ENCODE data around the gene SNX9. TPM values are rescaled to one million over a fixed set of nuclear protein-coding genes. Genes with fewer than 3 reads are reported as not detected.
A peak's percentile ranks its signal among the peaks of the same experiment; 100 is the strongest.

The SNX9 gene
- total RNA-seq, 1 donor from 2014 or later, result 65.0 TPM

- H3K27me3 Mint-ChIP-seq (ENCODE audit: unreplicated experiment), result no peaks in the 10 kb centered on the region
- H3K27ac Mint-ChIP-seq (ENCODE audit: unreplicated experiment), result no peak overlapping the region
- no peak for TF ChIP-seq CTCF (IDR thresholded peaks at IDR 0.05)
- peaks cover 13% of the 10 kb centered on the region for H3K4me1 Mint-ChIP-seq (ENCODE audit: unreplicated experiment)
- H3K4me3 Mint-ChIP-seq (ENCODE audit: unreplicated experiment), result no peak overlapping the region
- peaks cover 57% of the 10 kb centered on the region for H3K36me3 Mint-ChIP-seq (ENCODE audit: unreplicated experiment)
- H3K9me3 Mint-ChIP-seq (ENCODE audit: unreplicated experiment), result peaks cover 3% of the 10 kb centered on the region
- no peak for DNase-seq (ENCODE audit: extremely low spot score, unreplicated experiment)
Measured at GRCh38 chr6:157879034-157879872, 56.2 kb downstream of the SNX9 start.

- H3K27ac Mint-ChIP-seq (ENCODE audit: unreplicated experiment), result peak overlapping the region; percentile 1
- peaks cover 3% of the 10 kb centered on the region for H3K9me3 Mint-ChIP-seq (ENCODE audit: unreplicated experiment)
- no peak for DNase-seq (ENCODE audit: extremely low spot score, unreplicated experiment)
- no peak for TF ChIP-seq CTCF (IDR thresholded peaks at IDR 0.05)
- H3K4me1 Mint-ChIP-seq (ENCODE audit: unreplicated experiment), result peaks cover 13% of the 10 kb centered on the region
- no peak overlapping the region for H3K4me3 Mint-ChIP-seq (ENCODE audit: unreplicated experiment)
- H3K36me3 Mint-ChIP-seq (ENCODE audit: unreplicated experiment), result peaks cover 51% of the 10 kb centered on the region
- H3K27me3 Mint-ChIP-seq (ENCODE audit: unreplicated experiment), result no peaks in the 10 kb centered on the region
Measured at GRCh38 chr6:157879873-157880254, 56.8 kb downstream of the SNX9 start.

- Mint-ChIP-seq H3K36me3 (ENCODE audit: unreplicated experiment) (peaks cover 49% of the 10 kb centered on the region), H3K27ac (ENCODE audit: unreplicated experiment) (peak overlapping the region; percentile 1), H3K27me3 (ENCODE audit: unreplicated experiment) (no peaks in the 10 kb centered on the region), H3K4me1 (ENCODE audit: unreplicated experiment) (peaks cover 13% of the 10 kb centered on the region), H3K9me3 (ENCODE audit: unreplicated experiment) (peaks cover 3% of the 10 kb centered on the region), H3K4me3 (ENCODE audit: unreplicated experiment) (no peak overlapping the region)
- no peak for TF ChIP-seq CTCF (IDR thresholded peaks at IDR 0.05)
- DNase-seq (ENCODE audit: extremely low spot score, unreplicated experiment), result no peak
Measured at GRCh38 chr6:157880534-157880933, 57.5 kb downstream of the SNX9 start.

GRCh38 chr6:157881342-157881741 is 58.3 kb downstream of the SNX9 start:
- H3K9me3 Mint-ChIP-seq (ENCODE audit: unreplicated experiment), result peaks cover 3% of the 10 kb centered on the region
- TF ChIP-seq CTCF (IDR thresholded peaks at IDR 0.05), result no peak
- no peaks in the 10 kb centered on the region for H3K27me3 Mint-ChIP-seq (ENCODE audit: unreplicated experiment)
- no peak for DNase-seq (ENCODE audit: extremely low spot score, unreplicated experiment)
- no peak overlapping the region for H3K4me3 Mint-ChIP-seq (ENCODE audit: unreplicated experiment)
- H3K36me3 Mint-ChIP-seq (ENCODE audit: unreplicated experiment), result peaks cover 54% of the 10 kb centered on the region
- peaks cover 13% of the 10 kb centered on the region for H3K4me1 Mint-ChIP-seq (ENCODE audit: unreplicated experiment)
- no peak overlapping the region for H3K27ac Mint-ChIP-seq (ENCODE audit: unreplicated experiment)

- H3K27me3 Mint-ChIP-seq (ENCODE audit: unreplicated experiment), result no peaks in the 10 kb centered on the region
- H3K9me3 Mint-ChIP-seq (ENCODE audit: unreplicated experiment), result peaks cover 3% of the 10 kb centered on the region
- H3K4me3 Mint-ChIP-seq (ENCODE audit: unreplicated experiment), result no peak overlapping the region
- no peak for DNase-seq (ENCODE audit: extremely low spot score, unreplicated experiment)
- H3K36me3 Mint-ChIP-seq (ENCODE audit: unreplicated experiment), result peaks cover 60% of the 10 kb centered on the region
- TF ChIP-seq CTCF (IDR thresholded peaks at IDR 0.05), result no peak
- no peak overlapping the region for H3K27ac Mint-ChIP-seq (ENCODE audit: unreplicated experiment)
- peaks cover 7% of the 10 kb centered on the region for H3K4me1 Mint-ChIP-seq (ENCODE audit: unreplicated experiment)
Measured at GRCh38 chr6:157884756-157885155, 61.7 kb downstream of the SNX9 start.
